Measurements from ENCODE around the gene SOX9.
"Not testable (repeated sequence)": the region's sequence is repeated elsewhere in the genome, so short reads cannot be mapped to it uniquely, and the experiment has no call there.

Gene SOX9

DNA sequence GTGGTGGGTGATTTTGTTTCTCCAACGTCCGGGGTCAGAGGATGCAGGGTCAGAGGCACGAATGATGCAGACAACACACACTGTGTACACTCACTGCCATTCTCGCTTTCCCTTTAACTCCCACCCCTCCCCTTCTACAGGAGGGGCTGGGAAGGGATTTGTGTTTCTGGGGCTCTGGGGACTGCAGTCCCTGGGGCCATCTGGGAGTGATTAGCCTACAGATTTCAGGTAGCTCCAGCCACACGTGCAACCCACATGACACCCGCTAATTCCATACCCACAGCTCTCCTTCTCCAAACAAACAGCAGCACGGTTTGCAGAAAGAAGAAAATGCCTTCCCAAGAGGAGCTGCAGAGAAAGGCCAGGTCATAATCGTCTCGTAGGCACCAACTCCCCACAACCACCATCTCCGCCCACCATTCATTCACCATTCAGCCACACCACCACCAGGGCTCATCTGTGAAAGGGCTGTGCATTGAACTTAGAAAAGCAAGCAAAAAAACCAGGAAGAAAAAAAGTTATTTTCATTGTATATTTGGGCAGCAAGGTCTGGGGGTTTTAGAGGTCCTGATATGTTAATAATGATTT lies 9.4 kb upstream of the SOX9 start:
- DNase-seq (ENCODE audit: low read depth in 3 of 3): no peak

DNA sequence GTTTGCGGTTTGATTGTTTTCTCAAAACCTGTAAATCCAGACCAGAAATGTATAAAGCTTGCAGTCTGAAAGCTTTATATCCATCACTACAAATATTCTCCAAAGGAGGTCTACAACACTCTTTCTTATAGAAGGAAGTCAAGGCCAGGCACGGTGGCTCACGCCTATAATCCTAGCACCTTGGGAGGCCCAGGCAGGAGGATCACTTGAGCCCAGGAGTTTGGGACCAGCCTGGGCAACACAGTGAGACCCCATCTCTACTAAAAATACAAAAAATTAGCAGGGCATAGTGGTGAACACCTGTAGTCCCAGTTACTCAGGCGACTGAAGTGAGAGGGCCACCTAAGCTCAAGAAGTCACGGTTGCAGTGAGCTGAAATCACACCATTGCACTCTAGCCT lies 8.9 kb upstream of the SOX9 start:
- DNase-seq (ENCODE audit: low read depth in 3 of 3): not testable (repeated sequence)

DNA sequence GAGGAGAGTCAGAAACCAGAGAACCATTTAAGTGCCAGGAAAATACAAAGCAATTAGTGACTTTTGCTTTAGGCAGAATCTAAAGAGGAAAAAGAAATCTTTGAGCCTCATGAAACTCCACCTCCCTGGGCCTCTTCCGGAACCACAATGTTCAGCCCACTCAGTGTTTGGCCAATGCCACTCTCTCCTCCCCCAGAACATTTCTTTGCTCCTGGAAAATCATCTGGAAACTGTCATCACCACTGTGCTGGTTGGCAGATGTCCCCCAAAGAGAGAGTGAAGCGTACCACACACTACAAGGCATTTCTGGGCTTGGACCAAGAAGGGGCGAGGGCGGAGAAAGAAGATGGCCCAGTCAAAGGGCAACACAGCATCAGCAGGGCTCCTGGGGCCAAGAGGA lies 7.1 kb upstream of the SOX9 start:
- no peak for DNase-seq (ENCODE audit: low read depth in 3 of 3)

DNA sequence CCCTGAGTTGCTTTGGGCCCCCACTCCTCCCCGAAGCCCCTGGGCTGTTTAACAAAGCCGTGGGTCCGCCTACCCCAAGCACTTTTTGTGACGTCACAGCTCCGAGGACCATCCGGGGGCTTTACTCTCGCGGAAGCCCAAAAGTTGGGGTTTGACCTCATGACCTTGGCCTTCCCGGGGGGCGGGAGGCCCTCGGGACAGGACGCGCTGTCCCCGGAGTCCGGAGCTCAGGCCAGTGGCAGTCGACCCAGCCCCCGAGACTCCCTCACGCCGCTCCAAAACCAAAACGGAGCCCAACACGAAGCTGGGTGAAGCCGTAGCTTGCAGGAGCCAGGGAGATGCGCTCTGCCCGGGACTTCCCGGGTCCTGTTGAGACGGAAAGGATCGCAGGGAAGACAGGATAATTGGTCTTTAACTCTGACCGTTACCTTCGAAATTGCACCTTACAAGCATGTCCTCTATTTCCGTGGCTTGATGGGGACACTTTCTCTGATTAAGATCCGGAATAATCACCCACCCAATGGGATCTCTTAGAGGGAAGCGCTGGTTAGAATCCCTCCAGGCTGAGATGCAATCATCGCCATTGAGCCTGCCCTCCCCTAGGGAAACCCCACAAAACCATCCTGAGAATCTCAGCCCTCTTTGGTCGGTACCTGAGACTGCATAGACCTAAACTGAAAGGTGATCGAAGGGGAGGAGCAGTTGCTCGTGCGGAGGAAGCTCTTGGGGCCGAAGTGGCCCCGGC lies 4.9 kb upstream of the SOX9 start:
- DNase-seq (ENCODE audit: low read depth in 3 of 3): no peak

DNA sequence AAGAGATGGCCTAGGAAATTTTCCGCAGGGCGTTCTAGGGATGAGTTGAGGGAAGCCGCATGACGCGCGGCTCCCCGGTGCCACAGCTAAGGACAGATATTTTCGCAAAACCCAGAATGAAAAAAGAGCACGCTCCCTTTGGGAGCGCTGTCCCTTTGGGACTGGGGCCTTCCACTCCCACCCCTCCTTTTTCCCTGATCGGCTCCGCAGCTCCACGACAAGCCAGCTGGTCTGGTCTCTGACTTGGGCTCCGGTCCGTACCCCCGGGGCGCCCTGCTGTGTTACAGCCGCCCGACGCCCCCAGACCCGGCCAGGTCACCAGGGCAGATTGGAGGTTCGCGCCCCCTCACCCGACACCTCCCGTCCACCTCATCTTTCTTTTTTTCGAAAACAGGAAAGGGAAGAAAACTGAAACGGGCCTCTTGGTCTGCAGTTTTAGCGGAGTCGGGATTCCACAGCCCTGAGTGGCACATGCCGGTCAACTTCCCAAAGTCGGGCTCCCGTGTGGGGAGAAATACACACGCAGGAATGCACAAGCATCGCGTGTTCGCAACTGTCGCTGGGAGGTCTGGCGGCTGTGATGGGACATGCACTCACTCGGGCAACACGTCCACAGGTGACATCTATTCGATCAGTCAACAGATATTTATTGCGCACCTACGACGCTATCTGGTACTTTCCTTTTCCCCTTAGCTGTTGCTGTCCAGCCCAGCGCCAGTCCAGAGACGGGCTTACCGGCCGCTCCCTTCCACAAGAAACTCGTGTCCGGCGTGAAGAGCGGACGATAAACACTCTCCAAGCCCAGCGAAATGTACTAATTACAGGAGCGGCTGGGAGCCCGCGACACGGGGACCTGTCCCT lies 3.9 kb upstream of the SOX9 start:
- DNase-seq (ENCODE audit: low read depth in 3 of 3): no peak

DNA sequence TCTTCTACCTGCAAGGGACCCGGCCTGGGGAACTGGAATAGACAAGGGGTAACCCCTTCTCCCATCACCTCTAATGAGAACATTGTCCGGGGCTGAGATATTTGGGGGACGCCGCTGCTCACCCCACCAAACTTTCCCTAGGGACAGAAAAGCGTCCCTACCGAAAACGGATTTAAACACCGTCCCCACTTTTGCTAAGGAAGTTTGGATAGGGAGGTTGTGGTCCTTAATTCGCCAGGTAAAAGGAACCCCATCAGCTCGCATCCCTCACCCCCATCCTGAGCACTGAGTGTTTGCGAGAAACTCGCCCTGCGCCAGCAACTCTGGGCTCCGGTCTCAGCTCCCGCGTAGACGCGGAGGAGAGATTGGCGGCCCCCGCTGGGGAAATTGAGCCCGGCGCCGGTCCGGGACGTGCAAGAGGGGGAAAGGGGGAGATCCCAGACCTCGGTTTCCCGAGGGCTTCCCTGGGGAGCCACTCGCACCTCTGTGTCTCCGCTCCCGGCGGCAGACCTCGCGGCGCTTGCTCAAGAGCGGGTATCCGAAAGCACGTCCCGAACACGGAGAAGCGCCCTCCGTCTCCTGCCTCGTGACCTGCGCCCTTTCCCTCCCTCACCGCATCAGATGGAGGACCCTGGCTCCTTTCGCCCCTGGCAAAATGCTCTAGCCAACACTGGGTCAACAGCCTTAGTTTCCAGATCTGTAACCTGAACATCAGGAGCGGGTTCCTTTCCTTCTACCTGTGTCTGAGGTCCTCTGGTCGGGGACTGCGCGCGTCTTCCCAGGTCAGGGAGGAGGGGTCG lies 3.1 kb upstream of the SOX9 start:
- no peak for DNase-seq (ENCODE audit: low read depth in 3 of 3)

DNA sequence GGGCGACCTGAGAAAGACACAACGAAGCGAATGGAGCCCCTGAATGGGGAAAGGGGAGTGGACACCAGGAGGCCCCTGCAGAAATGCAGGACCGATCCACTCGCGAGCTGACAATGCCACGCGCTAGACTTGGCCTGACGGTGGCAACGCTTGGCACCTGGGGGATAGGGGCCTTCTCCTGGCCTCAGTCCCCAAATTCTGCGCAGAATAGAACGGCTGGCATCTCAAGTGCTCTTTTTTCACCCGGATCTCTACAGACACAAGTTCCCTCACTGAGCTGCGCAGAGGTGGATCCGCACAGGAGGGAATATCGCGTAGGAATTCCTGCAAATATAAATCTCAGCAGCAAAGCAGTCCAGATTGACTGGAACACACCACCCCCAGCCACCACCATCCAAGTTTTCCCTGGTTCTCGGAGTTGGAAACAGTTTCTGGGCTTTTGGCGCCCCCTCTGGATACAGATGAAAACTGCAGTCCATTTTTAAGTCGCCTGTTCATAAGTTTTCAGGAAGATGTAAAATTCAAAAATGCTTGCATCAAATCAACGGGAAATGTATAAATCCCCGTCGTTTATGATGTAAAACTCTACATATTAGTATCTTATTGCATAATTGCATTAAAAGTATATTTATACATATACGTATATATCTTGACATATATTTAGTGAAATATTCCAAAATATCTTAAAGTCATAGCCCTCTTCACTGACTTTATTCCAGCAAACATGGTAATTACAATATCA lies 2.3 kb upstream of the SOX9 start:
- DNase-seq (ENCODE audit: low read depth in 3 of 3): no peak

DNA sequence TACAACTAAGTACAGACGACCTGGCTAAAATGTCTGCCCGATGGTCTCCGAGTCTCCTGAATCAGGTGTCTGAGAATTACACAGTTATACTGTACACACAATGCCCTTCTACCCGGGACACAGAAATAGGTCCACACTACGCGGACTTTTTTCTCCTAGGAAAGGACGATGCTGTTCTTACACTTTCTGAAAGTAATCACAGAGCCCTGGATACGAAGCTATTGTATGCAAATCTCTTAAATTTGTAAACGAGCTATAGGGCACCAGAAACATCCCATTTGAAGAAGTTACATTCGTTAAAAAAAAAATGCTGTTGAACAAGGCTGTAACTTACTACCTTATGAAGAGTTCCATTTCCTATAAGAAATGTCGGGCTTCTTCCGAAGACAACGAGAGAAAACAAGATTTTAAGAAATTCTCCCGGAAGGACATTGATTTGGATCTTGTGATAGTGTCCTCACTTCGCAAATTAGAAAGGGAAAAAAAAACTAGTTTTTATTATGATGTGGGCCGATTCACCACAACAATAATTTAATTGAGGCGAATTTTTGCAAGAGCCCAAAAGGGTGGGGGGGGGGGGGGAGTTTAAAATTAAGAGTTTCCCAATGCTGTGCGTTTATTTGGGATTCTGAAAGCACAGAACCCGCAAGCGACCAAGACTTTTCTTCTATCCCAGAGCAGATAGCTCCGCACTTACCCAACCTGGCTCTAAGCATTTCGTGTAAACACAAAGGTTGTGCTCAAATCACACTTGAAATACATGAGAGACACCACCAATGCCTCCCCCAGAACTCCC lies 1.5 kb upstream of the SOX9 start:
- DNase-seq (ENCODE audit: low read depth in 3 of 3): no peak

DNA sequence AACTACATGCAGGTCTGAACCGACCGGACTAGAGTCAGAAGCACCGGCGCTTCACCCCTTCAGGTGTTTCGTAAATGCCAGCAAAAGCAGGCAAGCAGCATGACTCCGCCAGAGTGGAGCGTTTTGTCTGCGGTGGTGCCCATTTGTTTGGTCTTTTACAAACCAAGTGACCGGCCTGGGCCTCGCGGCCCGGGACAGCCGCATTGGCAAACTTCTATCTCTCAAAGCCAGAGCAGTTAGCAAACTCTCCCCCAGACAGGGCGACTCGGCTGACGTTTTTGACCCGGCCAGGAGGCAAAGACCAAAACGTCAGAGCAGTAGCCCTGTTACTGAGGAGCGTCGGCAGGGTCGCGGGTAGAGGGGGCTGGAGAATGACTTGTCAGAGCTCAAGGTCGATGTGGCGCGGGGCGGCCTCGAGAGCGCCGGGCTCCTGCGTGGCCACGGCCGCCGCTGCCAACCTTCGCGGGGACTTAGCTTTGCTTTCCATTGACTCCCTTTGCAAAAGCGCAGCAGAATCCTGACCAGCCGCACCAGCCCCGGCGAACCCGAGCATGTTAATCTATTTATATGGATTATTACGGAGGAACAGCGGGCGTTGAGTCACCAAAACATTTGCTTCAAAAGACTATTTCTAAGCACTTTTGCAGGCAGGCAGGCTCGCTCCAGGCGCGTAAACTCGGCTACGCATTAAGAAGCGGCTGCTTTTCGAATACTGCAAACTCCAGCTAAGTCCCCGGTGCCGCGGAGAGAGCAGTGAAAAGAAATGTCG lies 763 bp upstream of the SOX9 start:
- no peak for DNase-seq (ENCODE audit: low read depth in 3 of 3)

DNA sequence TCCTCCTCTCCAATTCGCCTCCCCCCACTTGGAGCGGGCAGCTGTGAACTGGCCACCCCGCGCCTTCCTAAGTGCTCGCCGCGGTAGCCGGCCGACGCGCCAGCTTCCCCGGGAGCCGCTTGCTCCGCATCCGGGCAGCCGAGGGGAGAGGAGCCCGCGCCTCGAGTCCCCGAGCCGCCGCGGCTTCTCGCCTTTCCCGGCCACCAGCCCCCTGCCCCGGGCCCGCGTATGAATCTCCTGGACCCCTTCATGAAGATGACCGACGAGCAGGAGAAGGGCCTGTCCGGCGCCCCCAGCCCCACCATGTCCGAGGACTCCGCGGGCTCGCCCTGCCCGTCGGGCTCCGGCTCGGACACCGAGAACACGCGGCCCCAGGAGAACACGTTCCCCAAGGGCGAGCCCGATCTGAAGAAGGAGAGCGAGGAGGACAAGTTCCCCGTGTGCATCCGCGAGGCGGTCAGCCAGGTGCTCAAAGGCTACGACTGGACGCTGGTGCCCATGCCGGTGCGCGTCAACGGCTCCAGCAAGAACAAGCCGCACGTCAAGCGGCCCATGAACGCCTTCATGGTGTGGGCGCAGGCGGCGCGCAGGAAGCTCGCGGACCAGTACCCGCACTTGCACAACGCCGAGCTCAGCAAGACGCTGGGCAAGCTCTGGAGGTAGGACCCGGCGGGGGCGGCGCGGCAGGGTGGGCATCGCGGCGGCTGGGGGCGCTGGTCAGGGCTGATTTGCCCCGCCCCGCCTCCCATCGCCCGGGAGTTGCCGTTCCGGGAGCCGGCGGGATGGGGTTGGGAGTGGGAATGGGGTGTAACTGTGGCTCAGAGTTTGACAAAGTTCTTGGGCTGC lies 567 bp downstream of the SOX9 start:
- DNase-seq (ENCODE audit: low read depth in 3 of 3): no peak

DNA sequence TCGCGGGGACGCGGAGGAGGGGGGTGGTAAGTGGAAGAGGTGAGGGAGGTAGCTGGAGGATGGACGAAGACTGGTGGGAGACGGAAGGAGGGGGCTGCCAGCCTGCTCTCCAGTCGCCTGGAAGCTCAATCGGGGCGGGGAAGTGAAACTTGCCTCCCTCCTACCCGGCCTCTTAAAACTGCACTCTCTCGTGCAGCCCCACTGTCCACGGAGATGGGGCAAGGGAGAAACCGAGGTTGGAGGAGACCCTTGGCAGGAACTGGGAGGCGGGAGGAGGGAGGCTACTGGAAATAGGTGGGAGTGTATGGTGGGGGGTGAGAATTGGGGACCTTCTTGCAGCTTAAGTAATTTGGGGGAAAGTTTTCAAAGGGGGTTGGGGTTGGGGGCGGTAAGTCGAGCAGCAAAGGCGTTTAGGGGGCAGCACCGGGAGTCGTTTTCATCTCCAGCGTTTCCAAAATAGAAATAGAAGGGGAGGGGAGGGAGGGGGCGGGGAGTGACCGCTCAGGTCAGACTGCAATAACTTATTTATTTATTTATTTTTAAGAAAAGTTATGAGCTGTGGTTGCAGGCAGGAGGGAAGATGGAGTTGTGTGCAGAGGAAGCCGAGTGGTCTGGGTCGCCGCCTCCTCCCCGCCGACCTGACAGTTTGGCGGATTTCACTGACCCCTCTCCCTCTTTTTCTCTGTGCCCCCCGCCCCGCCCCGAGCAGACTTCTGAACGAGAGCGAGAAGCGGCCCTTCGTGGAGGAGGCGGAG lies 1.4 kb downstream of the SOX9 start:
- no peak for DNase-seq (ENCODE audit: low read depth in 3 of 3)

DNA sequence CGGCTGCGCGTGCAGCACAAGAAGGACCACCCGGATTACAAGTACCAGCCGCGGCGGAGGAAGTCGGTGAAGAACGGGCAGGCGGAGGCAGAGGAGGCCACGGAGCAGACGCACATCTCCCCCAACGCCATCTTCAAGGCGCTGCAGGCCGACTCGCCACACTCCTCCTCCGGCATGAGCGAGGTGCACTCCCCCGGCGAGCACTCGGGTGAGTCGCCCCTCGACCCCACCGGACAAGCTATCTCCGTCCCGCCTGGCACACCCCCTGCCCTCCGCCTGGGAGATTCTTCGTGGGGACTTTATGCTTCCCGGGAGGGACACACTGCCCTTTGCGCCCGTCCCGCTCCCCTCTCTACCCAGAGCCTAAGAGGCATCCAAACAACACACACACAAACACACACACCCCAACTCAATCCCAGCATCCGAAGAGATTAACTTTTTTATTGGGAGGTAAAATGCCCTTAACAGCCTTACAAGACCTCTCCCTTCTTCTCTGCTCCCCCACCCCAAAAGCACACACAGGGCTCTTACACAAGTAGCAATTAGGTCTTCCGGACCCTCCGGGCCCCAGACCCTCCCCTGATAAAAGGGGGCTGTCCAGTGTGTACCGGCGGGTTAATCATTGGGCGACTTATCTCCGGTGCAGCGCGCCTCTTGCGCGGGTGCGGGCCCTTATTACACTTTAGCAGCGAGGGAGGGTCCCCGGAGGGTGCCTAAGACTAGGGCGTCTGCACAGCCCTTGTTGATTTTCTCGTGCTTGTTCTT lies 2.1 kb downstream of the SOX9 start:
- DNase-seq (ENCODE audit: low read depth in 3 of 3): no peak

DNA sequence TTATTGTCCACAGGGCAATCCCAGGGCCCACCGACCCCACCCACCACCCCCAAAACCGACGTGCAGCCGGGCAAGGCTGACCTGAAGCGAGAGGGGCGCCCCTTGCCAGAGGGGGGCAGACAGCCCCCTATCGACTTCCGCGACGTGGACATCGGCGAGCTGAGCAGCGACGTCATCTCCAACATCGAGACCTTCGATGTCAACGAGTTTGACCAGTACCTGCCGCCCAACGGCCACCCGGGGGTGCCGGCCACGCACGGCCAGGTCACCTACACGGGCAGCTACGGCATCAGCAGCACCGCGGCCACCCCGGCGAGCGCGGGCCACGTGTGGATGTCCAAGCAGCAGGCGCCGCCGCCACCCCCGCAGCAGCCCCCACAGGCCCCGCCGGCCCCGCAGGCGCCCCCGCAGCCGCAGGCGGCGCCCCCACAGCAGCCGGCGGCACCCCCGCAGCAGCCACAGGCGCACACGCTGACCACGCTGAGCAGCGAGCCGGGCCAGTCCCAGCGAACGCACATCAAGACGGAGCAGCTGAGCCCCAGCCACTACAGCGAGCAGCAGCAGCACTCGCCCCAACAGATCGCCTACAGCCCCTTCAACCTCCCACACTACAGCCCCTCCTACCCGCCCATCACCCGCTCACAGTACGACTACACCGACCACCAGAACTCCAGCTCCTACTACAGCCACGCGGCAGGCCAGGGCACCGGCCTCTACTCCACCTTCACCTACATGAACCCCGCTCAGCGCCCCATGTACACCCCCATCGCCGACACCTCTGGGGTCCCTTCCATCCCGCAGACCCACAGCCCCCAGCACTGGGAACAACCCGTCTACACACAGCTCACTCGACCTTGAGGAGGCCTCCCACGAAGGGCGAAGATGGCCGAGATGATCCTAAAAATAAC lies 3.0 kb downstream of the SOX9 start:
- DNase-seq (ENCODE audit: low read depth in 3 of 3): no peak

DNA sequence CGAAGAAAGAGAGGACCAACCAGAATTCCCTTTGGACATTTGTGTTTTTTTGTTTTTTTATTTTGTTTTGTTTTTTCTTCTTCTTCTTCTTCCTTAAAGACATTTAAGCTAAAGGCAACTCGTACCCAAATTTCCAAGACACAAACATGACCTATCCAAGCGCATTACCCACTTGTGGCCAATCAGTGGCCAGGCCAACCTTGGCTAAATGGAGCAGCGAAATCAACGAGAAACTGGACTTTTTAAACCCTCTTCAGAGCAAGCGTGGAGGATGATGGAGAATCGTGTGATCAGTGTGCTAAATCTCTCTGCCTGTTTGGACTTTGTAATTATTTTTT lies 3.6 kb downstream of the SOX9 start:
- no peak for DNase-seq (ENCODE audit: low read depth in 3 of 3)

DNA sequence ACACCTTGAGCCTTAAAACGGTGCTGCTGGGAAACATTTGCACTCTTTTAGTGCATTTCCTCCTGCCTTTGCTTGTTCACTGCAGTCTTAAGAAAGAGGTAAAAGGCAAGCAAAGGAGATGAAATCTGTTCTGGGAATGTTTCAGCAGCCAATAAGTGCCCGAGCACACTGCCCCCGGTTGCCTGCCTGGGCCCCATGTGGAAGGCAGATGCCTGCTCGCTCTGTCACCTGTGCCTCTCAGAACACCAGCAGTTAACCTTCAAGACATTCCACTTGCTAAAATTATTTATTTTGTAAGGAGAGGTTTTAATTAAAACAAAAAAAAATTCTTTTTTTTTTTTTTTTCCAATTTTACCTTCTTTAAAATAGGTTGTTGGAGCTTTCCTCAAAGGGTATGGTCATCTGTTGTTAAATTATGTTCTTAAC lies 4.4 kb downstream of the SOX9 start:
- no peak for DNase-seq (ENCODE audit: low read depth in 3 of 3)

DNA sequence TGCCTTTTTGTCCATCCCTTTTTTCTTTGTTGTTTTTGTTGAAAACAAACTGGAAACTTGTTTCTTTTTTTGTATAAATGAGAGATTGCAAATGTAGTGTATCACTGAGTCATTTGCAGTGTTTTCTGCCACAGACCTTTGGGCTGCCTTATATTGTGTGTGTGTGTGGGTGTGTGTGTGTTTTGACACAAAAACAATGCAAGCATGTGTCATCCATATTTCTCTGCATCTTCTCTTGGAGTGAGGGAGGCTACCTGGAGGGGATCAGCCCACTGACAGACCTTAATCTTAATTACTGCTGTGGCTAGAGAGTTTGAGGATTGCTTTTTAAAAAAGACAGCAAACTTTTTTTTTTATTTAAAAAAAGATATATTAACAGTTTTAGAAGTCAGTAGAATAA lies 4.9 kb downstream of the SOX9 start:
- DNase-seq (ENCODE audit: low read depth in 3 of 3): no peak

All from stimulated activated CD4-positive, alpha-beta T cell treated with anti-CD3 and anti-CD28 coated beads, TNF-alpha, amount 100 ng/mL, for 24 hours (primary cell).